Activated T-helper 1 cell treated with anti-CD3 and anti-CD28 coated beads, Interleukin-2, amount 50 U/mL, for 16 hours (primary cell): ENCODE results near the gene CAMLG.

Experiments
- DNase-seq, 2 donors: peaks; one replicate each; pipeline ENCODE4 v3.0.0-alpha.2; 2020; ENCODE audit warnings: low read depth in 1 of 2, low spot score in 1 of 2

Gene CAMLG

GRCh38 chr5:134777366-134777765 lies 39.0 kb downstream of the CAMLG start:
- DNase-seq: no peak

DNA sequence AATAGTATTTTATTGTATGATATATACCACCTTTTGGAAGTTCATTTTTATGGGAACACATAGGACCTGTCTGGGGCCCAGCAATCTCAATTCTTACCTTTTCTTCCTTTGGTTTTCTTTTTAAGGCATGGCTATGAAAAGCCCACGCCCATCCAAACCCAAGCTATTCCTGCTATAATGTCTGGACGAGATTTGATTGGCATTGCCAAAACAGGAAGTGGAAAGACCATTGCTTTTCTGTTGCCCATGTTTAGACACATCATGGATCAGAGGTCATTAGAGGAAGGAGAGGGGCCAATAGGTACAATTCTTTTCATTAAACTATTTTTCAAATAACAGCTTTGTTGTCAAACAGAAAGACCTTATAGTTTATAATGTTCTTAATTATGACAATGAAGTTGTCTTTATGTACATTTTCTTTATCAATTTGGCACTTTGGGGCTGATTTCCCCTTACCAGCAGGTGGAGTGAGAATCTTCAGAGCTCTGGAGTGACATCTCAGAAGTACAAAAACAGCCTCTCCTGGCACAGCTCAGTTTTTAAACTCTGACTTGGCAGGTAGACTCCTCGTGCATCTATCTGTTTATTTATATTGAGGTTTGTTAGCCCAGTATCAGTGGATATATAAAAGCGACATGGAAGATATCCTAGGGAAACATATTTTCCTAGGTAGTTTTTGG lies 46.0 kb downstream of the CAMLG start:
- no peak for DNase-seq

- no peak for DNase-seq
Measured at GRCh38 chr5:134784946-134785620, 46.7 kb downstream of the CAMLG start.

GRCh38 chr5:134787692-134788091 lies 49.3 kb downstream of the CAMLG start:
- DNase-seq: no peak

DNA sequence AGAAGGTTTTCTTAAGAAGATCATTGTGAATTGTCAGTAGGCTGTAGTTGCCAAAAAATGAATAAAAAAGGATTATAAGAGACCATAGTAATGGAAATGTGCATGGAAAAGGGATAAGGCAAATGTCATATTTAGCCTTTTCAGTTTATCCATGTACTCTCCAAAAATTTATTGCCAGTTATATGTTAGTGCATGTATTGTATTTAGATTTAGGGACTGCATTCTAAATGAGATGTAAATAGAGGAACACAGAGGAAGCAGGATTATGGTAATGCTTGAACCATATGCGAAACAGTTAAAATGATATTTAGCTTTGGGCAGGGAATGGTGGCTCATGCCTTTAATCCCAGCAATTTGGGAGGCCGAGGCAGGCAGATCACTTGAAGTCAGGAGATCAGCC lies 53.2 kb downstream of the CAMLG start:
- DNase-seq: no peak

- no peak for DNase-seq
Measured at GRCh38 chr5:134792286-134792685, 53.9 kb downstream of the CAMLG start.

DNA sequence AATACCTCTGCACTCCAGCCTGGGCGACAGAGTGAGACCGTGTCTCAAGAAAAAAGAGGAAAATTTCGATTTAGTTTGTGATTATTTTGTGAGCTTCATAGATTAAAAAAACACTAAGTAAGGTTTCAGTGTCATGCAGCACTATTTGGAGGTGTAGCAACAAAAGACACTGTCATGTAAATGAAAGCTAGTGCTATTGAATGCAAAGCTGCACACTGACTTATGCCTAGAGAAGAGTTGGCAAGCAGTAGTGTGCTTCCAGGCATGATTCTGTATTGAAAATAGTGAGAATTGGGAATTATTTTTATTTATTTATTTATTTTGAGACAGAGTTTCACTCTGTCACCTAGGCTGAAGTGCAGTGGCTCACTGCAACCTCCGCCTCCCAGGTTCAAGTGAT lies 54.8 kb downstream of the CAMLG start:
- DNase-seq: no peak

- DNase-seq: no peak
Measured at GRCh38 chr5:134794082-134794481, 55.7 kb downstream of the CAMLG start.

DNA sequence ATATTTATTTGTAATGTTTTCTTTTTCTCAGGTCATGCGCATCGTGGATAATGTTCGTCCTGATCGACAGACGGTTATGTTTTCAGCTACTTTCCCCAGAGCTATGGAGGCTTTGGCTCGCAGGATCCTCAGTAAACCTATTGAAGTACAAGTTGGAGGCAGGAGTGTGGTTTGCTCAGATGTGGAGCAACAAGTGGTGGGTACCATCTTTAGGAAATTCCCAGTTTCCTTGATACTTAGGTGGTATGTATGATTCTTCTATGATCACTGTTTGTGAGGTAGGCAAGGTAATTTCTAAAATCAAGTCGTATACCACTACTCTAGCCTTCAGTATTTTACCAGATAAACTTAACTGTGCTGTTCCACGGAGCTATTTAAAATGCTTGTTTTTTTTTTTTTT lies 56.5 kb downstream of the CAMLG start:
- no peak for DNase-seq

GRCh38 chr5:134798468-134798867 lies 60.1 kb downstream of the CAMLG start:
- DNase-seq: no peak
